Caco-2 (cell line): ENCODE data around the gene RNF151. TPM values are rescaled to one million over a fixed set of nuclear protein-coding genes. Genes with fewer than 3 reads are reported as not detected.

Experiments used
- BruUV-seq: library from RNA; stranded (reverse); fragments of 400-500 nt; replicated peaks from 2 replicates; lab custom pipeline; 2021; lab: Mats Ljungman, UMichigan
- CTCF ChIA-PET: fragments of 300-600 bp; sonication (Branson Sonifier 250); formaldehyde crosslinking; loops from one replicate; lab custom pipeline; 2022; ENCODE audit warnings: antibody characterized with exemption; lab: Charles Lee
- POLR2A ChIA-PET: fragments of 300-600 bp; sonication (Branson Sonifier 250); formaldehyde crosslinking; loops from one replicate; lab custom pipeline; 2022; ENCODE audit warnings: antibody characterized with exemption; lab: Charles Lee
- DNase-seq, 2 experiments: peaks; one replicate each; pipeline versions ENCODE4 v3.0.0 to v3.0.0-alpha.2; 2020 to 2022
- H3K27me3 ChIP-seq: replicated peaks from 2 replicates; pipeline ENCODE4 v1.6.0; 2011; ENCODE audit warnings: low read length; ENCODE audit not compliant: control insufficient read depth, insufficient read depth
- H3K36me3 ChIP-seq: 2 replicates; pipeline ENCODE4 v1.5.1; 2011; ENCODE audit warnings: low read length; ENCODE audit not compliant: control insufficient read depth, insufficient read depth
- H3K4me1 ChIP-seq: fragments of 250-450 bp; sonication (Bioruptor Pico); 2 replicates; pipeline ENCODE4 v1.5.1; 2020; ENCODE audit warnings: mild to moderate bottlenecking
- H3K4me3 ChIP-seq: 2 replicates; pipeline ENCODE4 v1.5.1; 2011; ENCODE audit warnings: low read depth, mild to moderate bottlenecking, control low read depth, low read length
- H3K9me3 ChIP-seq: fragments of 250-450 bp; sonication (Bioruptor Pico); 2 replicates; pipeline ENCODE4 v1.5.1; 2020; ENCODE audit warnings: mild to moderate bottlenecking, moderate library complexity
- H3K27ac Mint-ChIP-seq: one replicate; pipeline ENCODE4 v1.8.0; 2022; ENCODE audit warnings: mixed read lengths; ENCODE audit not compliant: unreplicated experiment
- H3K27me3 Mint-ChIP-seq: one replicate; pipeline ENCODE4 v1.8.0; 2022; ENCODE audit warnings: mixed read lengths; ENCODE audit not compliant: insufficient read depth, unreplicated experiment
- H3K36me3 Mint-ChIP-seq: one replicate; pipeline ENCODE4 v1.8.0; 2022; ENCODE audit warnings: mild to moderate bottlenecking, mixed read lengths; ENCODE audit not compliant: insufficient read depth, unreplicated experiment
- H3K4me1 Mint-ChIP-seq: one replicate; pipeline ENCODE4 v1.8.0; 2022; ENCODE audit warnings: low read depth, mixed read lengths; ENCODE audit not compliant: unreplicated experiment
- H3K4me3 Mint-ChIP-seq: one replicate; pipeline ENCODE4 v1.8.0; 2022; ENCODE audit warnings: mild to moderate bottlenecking, moderate library complexity, mixed read lengths; ENCODE audit not compliant: unreplicated experiment
- H3K9me3 Mint-ChIP-seq: one replicate; pipeline ENCODE4 v1.8.0; 2022; ENCODE audit warnings: mixed read lengths; ENCODE audit not compliant: unreplicated experiment
- intact Hi-C: fragments of 100-400 bp; cut with micrococcal nuclease; formaldehyde crosslinking; loops from one replicate; pipeline ENCODE4 v1.10.0; 2022; ENCODE audit not compliant: unreplicated experiment
- total RNA-seq: library from RNA; stranded (reverse); gene quantifications from 2 replicates; pipeline ENCODE4 v1.2.3, GENCODE V29; 2022
- TF ChIP-seq, protein P1 (sequence below), 2 experiments: fragments of 200-600 bp in 1 of 2; IDR thresholded peaks; 1 replicate in 1 of 2; 2 replicates in 1 of 2; pipeline versions ENCODE4 v1.5.1 to v1.8.0; 2011 to 2022; ENCODE audit warnings: antibody characterized with exemption in 1 of 2, control low read depth in 1 of 2, inconsistent platforms in 1 of 2, low read depth in 1 of 2, low read length in 1 of 2, mild to moderate bottlenecking in 1 of 2, moderate library complexity in 1 of 2; ENCODE audit not compliant: insufficient read depth in 1 of 2, severe bottlenecking in 1 of 2, unreplicated experiment in 1 of 2

RNF151 gene
- total RNA-seq, 1 experiment from 2014 or later, result not detected

DNA sequence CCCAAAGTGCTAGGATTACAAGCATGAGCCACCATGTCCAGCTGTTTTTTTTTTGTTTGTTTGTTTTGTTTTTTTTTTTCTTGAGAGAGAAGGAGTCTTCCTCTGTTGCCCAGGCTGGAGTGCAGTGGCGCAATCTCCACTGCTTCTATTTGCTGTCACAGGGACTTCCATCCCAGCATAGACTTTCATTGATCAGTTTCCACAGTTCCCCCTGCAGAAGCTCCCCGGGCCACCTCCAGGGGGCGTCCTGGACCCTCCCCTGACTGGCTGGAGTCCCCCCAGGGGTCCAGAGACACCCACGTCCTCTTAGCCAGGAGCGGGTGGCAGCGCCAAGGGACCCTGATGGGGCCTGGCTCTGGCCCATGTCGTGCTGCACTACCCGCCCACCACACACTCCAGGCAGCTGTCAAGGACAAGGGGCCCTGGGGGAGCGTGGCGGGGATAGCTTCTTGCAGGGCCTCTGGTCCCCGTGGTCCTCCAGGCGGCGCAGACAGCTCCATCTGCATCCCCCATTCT lies 49.8 kb downstream of the RNF151 start:
- Histone ChIP-seq H3K4me1 (peaks cover 11% of the 10 kb centered on the region), H3K9me3 (no peaks in the 10 kb centered on the region), H3K4me3 (no peak overlapping the region), H3K36me3 (no peaks in the 10 kb centered on the region), H3K27me3 (no peaks in the 10 kb centered on the region)
- intact Hi-C loops, result no loop called here
- no peaks in the 10 kb centered on the region for H3K4me1 Mint-ChIP-seq
- H3K9me3 Mint-ChIP-seq, result no peaks in the 10 kb centered on the region
- POLR2A ChIA-PET, result no interaction called here
- TF ChIP-seq, protein P1, sequence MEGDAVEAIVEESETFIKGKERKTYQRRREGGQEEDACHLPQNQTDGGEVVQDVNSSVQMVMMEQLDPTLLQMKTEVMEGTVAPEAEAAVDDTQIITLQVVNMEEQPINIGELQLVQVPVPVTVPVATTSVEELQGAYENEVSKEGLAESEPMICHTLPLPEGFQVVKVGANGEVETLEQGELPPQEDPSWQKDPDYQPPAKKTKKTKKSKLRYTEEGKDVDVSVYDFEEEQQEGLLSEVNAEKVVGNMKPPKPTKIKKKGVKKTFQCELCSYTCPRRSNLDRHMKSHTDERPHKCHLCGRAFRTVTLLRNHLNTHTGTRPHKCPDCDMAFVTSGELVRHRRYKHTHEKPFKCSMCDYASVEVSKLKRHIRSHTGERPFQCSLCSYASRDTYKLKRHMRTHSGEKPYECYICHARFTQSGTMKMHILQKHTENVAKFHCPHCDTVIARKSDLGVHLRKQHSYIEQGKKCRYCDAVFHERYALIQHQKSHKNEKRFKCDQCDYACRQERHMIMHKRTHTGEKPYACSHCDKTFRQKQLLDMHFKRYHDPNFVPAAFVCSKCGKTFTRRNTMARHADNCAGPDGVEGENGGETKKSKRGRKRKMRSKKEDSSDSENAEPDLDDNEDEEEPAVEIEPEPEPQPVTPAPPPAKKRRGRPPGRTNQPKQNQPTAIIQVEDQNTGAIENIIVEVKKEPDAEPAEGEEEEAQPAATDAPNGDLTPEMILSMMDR (IDR thresholded peaks at IDR 0.05; ENCODE audit: insufficient read depth in 1 of 2, low read depth in 1 of 2, low read length in 1 of 2, severe bottlenecking in 1 of 2, unreplicated experiment in 1 of 2), result peak in 1 of 2 experiments; percentile 20
- CTCF ChIA-PET, result interaction anchor here (1.2 kb wide), 1 partner anchor 139 kb away, joined by 3 read pairs; the partner anchor contains the start of gene TRAF7
- H3K36me3 Mint-ChIP-seq, result no peaks in the 10 kb centered on the region
- peak in 1 of 2 experiments; percentile 26 for DNase-seq
- H3K4me3 Mint-ChIP-seq, result no peak overlapping the region
- H3K27me3 Mint-ChIP-seq, result no peaks in the 10 kb centered on the region
- no TSS peak for BruUV-seq
- no peak overlapping the region for H3K27ac Mint-ChIP-seq

Other genes starting within 250 kb of the RNF151 start
- 5.8 and 7.0 TPM in 2 replicates for gene NME3, start 195.3 kb upstream of the RNF151 start, total RNA-seq
- 24.1 and 26.7 TPM in 2 replicates for gene EME2, start 194.0 kb upstream of the RNF151 start, total RNA-seq
- 105 and 109 TPM in 2 replicates for gene MRPS34, start 193.7 kb upstream of the RNF151 start, total RNA-seq
- 26.0 and 28.0 TPM in 2 replicates for gene SPSB3, start 184.3 kb upstream of the RNF151 start, total RNA-seq
- gene NUBP2, start 183.9 kb upstream of the RNF151 start, total RNA-seq, result 61.9 and 65.3 TPM in 2 replicates
- gene IGFALS, start 173.2 kb upstream of the RNF151 start, total RNA-seq, result not detected in 2 replicates
- gene HAGH, start 140.0 kb upstream of the RNF151 start, total RNA-seq, result 39.9 and 48.1 TPM in 2 replicates
- 16.5 and 21.1 TPM in 2 replicates for gene FAHD1, start 139.7 kb upstream of the RNF151 start, total RNA-seq
- gene MEIOB, start 94.7 kb upstream of the RNF151 start, total RNA-seq, result not detected in 2 replicates
- gene HS3ST6, start 48.4 kb upstream of the RNF151 start, total RNA-seq, result not detected in 2 replicates
- 27.6 and 30.5 TPM in 2 replicates for gene MSRB1, start 23.7 kb upstream of the RNF151 start, total RNA-seq
- gene RPL3L, start 12.2 kb upstream of the RNF151 start, total RNA-seq, result not detected in 2 replicates
- gene NDUFB10, start 7.3 kb upstream of the RNF151 start, total RNA-seq, result 128 and 132 TPM in 2 replicates
- 2,961 and 3,006 TPM in 2 replicates for gene RPS2, start 2.0 kb upstream of the RNF151 start, total RNA-seq
- gene TBL3, start 5.2 kb downstream of the RNF151 start, total RNA-seq, result 34.7 and 36.6 TPM in 2 replicates
- 0.35 and 1.1 TPM in 2 replicates for gene NOXO1, start 14.6 kb downstream of the RNF151 start, total RNA-seq
- gene GFER, start 17.3 kb downstream of the RNF151 start, total RNA-seq, result 57.3 and 57.4 TPM in 2 replicates
- 2.9 and 3.3 TPM in 2 replicates for gene SYNGR3, start 23.1 kb downstream of the RNF151 start, total RNA-seq
- 43.7 and 50.4 TPM in 2 replicates for gene ZNF598, start 43.0 kb downstream of the RNF151 start, total RNA-seq
- gene NPW, start 52.9 kb downstream of the RNF151 start, total RNA-seq, result 6.1 and 8.8 TPM in 2 replicates
- gene NHERF2, start 60.0 kb downstream of the RNF151 start, total RNA-seq, result 21.8 and 26.6 TPM in 2 replicates
- 34.3 and 38.6 TPM in 2 replicates for gene NTHL1, start 81.0 kb downstream of the RNF151 start, total RNA-seq
- gene TSC2, start 81.1 kb downstream of the RNF151 start, total RNA-seq, result 109 and 112 TPM in 2 replicates
- gene PKD1, start 169.0 kb downstream of the RNF151 start, total RNA-seq, result 70.5 and 76.2 TPM in 2 replicates
- gene RAB26, start 181.8 kb downstream of the RNF151 start, total RNA-seq, result 1.0 and 1.2 TPM in 2 replicates
- 61.4 and 66.3 TPM in 2 replicates for gene TRAF7, start 188.9 kb downstream of the RNF151 start, total RNA-seq
- gene CASKIN1, start 229.7 kb downstream of the RNF151 start, total RNA-seq, result 6.6 and 10.8 TPM in 2 replicates
- gene MLST8, start 238.6 kb downstream of the RNF151 start, total RNA-seq, result 53.1 and 59.7 TPM in 2 replicates
- gene BRICD5, start 244.0 kb downstream of the RNF151 start, total RNA-seq, result 5.4 and 10.0 TPM in 2 replicates
- 31.1 and 36.2 TPM in 2 replicates for gene PGP, start 248.0 kb downstream of the RNF151 start, total RNA-seq